G401 (cell line): Measurements from ENCODE around the gene MPP2. TPM values are rescaled to one million over a fixed set of nuclear protein-coding genes. Genes with fewer than 3 reads are reported as not detected.
"Not testable (repeated sequence)": the region's sequence is repeated elsewhere in the genome, so short reads cannot be mapped to it uniquely, and the experiment has no call there.

Source experiments
- DNase-seq: peaks from one replicate; pipeline ENCODE4 v3.0.0-alpha.2; 2015; ENCODE audit warnings: low spot score
- in situ Hi-C: cut with HindIII; loops from 2 replicates; pipeline ENCODE4 v1.10.0; 2016; ENCODE audit warnings: low sequenced_read_pairs, mixed read lengths
- total RNA-seq: library from RNA; depleted of rRNA; stranded (reverse); fragments of >200 nt; shearing (Covaris generic); gene quantifications from 2 replicates; pipeline ENCODE4 v1.2.3, GENCODE V29; 2014

MPP2 gene
- total RNA-seq, 1 experiment from 2014 or later, result 82.5 TPM

DNA sequence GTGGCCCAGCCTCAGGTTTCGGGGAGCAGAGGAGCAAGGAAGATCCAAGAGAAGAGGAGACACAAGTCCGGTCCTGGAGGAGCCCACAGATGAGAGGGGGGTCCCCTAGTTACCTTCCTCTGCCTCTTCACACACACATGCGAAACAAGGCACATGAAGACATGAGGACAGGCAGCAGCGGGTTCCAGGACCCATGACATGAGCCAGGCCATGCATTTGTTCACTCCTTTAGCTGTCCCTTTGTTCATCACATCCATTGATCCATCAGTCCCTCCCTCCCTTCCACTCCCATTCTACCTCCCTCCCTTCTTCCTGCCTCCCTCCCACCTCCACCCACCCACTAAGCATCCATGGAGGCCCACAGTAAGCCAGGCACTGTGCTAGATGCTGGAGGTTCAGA, 25.6 kb upstream of the MPP2 start:
- in situ Hi-C loops, result no loop called here
- DNase-seq, result no peak

DNA sequence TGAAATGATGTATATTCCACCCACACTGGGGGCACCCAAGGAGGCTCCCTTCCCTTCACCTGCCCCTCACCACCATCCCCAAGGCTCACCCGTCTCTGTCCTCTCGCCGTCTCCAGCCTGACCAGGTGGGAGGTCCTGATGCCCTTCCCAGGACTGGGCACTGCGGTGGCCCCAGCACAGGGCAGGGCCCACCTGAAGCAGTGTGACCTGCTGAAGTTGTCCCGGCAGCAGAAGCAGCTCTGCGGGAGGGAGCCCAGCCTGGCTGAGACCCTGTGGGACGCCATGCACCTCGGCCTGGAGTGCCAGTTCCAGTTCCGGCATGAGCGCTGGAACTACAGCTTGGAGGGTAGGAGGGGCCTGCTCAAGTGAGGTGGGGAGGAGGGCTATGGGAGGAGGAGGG, 25.0 kb upstream of the MPP2 start:
- in situ Hi-C loops, result no loop called here
- DNase-seq, result no peak

DNA sequence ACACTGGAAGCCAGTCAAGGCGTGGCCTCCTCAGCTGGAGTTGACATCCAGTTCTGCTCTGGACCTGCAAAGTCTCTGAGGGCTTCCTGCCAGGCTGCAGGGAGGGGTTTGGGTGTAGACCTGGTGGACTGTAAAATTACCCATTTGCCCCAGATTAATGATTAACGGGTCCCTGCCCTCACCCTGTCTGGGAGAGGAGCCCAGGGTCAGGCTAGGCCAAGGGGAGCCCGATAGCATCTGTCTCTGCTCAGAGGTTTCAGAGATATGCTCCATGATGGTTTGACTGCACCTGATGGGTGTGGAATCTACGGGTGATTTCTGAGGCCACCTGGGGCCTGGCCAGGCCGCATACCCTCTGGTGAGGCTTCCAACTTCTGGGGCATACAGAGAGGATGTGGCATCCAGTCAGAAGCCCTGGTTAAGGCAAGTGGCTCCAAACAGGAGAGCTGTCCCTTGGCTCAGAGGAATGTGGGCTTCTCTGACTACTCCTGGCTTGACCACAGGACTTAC, 23.8 kb upstream of the MPP2 start:
- no peak for DNase-seq

DNA sequence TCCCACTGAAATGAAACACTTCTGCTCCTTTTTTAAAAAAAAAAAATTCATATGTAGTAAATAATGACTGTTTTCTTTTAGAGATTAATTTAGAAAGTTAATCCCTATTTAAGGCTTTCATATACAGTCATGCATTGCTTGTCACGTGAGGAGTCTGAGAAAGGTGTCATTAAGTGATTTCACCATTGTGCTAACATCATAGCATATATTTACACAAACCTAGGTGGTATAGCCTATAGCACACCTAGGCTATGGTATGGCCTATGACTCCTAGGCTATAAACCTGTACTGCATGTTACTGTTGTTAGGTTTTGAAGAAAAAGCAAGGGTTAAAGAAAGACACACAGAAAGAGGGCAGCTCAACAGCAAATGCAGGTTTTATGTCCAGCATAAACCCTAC, 21.3 kb upstream of the MPP2 start:
- in situ Hi-C loops, result no loop called here
- no peak for DNase-seq

More for the DNA sequence above, 23.8 kb upstream of the MPP2 start:
- in situ Hi-C loops, result no loop called here

DNA sequence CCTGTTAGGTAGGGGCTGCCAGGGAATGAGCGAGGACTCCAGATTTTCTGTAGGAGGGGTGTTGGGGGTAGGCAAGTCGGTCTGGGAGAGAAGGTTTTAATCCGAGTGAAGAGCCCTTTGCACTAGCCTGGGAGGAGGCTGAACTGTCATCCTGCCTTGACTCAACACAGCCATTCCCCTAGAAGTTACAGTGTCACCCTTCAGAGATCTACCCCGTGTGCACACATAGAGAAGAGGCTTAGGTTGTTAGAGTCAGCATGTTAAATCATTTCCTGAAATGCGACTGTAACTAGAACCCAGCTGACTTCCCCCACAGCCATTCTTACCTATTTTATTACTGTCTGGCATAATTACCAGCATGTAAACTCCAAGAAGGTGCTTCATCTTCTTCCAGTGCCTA, 20.6 kb upstream of the MPP2 start:
- in situ Hi-C loops, result not testable (repeated sequence)

DNA sequence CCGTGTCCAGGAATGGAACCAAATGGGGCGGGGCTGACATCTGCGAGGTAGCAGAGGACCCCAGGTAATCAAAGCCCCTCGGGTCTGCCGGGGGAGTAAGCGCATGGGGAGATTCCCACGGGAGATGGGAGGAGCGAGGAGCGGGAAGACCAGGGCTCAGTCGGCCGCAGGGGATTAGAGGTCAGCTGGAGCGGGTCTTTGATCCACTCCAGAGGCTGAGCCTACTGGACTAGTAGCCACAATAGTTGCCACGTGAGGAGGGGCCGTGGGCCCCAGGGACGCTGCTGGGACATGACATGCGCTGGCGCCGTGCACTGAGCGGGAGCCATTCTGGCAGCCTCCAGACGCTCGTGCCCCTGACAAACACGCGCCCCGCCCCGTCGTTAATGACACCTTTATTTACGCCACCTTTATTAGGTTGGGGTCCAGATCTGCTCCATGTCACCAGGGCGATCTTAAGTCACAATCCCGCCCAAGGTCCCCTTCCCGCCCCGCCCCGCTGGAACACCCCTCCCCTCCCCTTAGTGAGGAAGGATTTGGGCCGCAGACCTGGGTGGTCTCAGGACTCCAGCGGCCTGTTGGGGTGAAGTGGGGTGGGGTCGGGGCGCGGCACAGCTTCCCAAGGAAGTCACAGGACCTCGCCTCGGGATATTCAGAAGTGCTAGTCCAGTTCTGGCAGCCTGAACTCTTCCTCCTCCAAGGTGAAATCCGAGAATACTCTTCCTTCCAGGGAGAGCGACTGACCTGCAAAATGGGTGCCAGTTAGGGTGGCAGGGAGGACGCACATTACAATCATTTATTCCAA, 19.9 kb upstream of the MPP2 start:
- DNase-seq, result no peak
- in situ Hi-C loops, result no loop called here

More for the DNA sequence above, 20.6 kb upstream of the MPP2 start:
- DNase-seq, result not testable (repeated sequence)

DNA sequence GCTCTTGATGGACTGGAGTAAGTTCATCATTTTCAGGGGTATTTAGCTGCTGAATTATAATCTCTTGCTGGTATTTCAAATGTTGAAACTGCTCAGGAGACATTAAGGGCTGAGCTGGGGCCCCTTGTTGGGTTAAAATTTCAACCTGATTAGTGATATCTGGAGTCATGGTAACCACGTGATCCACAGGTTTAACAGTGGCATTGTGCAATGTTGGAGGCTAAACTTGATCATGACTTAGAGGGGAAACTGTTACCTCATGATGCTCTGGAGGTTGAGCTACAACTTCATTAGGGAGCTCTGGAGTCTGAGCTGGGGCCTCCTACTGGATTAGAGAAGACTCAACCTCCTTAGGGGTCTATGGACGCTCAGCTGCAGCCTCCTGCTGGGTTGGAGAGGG, 17.2 kb upstream of the MPP2 start:
- in situ Hi-C loops, result no loop called here
- no peak for DNase-seq

DNA sequence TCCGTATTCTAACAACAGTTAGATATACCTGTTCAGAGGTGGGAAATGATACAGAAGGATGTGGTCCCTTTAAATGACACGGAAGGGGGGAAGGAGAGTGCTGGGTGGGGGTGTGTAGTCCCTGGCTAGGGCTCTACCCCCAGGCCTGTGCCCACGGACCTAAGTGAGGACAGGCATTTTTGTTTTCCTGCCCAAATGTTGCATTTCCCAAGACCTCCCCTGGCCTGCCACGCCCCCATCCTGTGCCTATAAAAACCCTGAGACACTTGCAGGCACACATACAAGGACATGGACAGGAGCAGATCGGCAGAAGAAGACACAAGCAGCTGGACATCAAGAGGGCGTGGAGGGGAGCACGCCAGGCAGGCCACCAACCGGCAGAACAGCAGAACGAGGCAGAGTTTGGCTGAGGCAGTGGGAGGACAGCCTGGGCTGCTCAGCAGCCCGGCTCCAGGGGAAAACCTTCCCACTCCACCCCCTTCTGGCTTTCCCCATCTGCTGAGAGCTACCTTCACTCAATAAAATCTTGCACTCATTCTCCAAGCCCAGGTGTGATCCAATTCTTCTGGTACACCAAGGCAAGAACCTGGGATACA, 13.3 kb upstream of the MPP2 start:
- in situ Hi-C loops, result no loop called here
- no peak for DNase-seq

- in situ Hi-C loops, result no loop called here
- no peak for DNase-seq
These were observed 10.7 kb upstream of the MPP2 start for GRCh38 chr17:43918026-43918389.

DNA sequence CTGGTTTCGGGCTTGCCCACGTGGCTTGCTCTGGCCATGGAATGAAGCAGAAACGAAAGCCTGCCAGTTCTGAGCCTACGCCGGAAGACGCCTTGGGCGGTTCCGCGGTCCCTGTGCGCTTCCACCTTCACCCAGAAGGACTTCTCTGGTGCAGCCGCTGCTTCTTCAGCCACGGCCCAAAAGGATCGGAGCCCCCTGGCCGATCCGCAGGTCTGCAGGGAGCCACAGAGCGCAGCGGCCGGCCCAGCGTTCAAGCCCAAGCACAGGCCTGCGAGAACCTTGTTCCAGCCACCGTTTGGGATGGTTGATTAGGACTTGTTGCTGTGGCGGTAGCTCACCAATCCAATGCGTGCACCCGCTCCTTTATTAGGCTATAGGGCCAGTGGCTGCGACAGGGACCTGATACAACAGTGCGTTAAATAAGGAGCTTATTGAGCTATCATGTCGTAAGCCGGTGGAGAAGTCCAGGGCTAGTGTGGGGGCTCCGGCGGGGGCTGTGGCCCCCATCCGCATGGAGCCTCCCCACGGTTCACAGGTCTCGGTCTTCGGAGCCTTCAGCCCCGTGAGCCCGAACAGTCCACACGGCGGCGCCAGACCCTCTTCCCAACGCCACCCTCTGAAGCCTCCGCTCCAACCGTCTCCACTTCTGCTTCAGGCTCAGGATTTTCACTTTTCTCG, 10.2 kb upstream of the MPP2 start:
- in situ Hi-C loops, result no loop called here
- peak; percentile 43 for DNase-seq

GRCh38 chr17:43917016-43917347, 9.6 kb upstream of the MPP2 start:
- DNase-seq, result no peak
- in situ Hi-C loops, result no loop called here

- no peak for DNase-seq
- in situ Hi-C loops, result no loop called here
These were observed 9.0 kb upstream of the MPP2 start for GRCh38 chr17:43916385-43916784.

GRCh38 chr17:43915559-43915958, 8.2 kb upstream of the MPP2 start:
- in situ Hi-C loops, result no loop called here

DNA sequence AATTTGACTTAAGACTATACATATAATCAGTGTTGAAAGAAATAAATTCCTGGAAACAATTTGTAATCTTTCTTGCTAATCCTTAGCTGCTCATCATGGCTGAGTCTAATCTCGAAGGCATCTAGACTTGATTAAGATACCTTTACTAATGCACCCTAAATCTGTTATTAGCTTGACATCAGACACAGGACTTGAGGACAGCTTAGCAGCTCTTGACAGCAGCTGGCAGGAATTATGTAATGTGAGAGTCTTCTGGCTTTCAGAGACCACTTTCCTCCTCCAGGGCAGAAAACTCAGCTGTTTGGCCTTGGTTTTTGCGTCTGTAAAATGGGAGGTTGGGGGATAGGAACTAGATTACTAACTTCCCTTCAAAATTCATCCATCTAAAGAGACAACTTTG, 7.1 kb upstream of the MPP2 start:
- DNase-seq, result no peak
- in situ Hi-C loops, result no loop called here

More at GRCh38 chr17:43915559-43915958, 8.2 kb upstream of the MPP2 start:
- no peak for DNase-seq

DNA sequence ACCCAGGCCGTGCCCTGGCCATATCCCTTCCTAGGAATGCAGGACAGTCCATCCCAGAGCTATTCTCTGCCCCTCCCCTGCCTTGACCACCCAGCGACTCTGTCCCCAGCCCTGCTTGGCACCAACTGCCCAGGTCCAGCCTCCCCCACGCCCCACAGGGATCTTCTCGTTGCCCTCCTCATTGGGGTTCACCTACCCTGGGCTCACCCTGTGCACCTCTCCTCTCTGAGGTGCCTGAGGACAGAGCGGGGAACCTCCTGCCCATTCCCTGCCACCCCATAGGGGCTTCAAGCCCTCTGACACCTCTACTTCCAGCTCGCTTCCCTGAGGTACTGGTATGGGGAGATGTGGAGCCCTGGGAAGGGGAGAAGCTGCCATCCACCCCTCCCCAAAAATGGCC, 6.2 kb upstream of the MPP2 start:
- DNase-seq, result no peak
- in situ Hi-C loops, result no loop called here

- in situ Hi-C loops, result no loop called here
- no peak for DNase-seq
These were observed 5.4 kb upstream of the MPP2 start for GRCh38 chr17:43912635-43913304.

GRCh38 chr17:43911904-43912303, 4.6 kb upstream of the MPP2 start:
- no peak for DNase-seq
- in situ Hi-C loops, result no loop called here

GRCh38 chr17:43909537-43910231, 2.3 kb upstream of the MPP2 start:
- in situ Hi-C loops, result no loop called here
- no peak for DNase-seq

DNA sequence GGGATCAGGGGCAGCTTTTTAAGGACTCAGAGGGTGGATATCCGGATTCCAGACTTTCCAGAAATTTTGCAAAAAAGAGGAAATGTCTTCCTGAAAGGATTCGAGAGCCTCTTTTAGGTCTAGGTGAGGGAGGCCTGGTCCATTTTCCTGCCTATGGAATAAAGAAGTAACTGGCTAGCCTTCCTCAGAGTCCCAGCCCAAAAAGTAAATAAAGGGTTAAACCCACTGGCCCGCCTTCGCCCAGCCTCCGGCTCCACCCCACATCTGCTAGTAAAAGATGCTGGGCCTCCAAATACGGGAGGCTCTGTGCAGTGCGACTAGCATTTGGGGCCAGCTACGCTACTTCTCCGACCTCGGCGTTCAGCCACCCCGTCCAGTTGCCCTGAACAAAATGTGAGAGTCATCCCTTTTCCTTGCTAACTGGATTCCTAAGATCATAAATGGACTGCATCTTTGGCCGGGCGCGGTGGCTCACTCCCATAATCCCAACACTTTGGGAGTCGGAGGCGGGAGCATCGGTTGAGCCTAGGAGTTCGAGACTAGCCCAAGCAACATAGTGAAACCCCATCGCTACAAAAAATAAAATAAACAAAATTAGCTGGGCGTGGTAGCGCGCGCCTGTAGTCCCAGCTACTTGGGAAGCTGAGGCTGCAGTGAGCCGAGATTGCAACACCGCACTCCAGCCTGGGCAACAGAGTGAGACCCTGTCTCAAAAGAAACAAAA, 824 bp upstream of the MPP2 start:
- peak; percentile 91 for DNase-seq

More for the DNA sequence above, 824 bp upstream of the MPP2 start:
- in situ Hi-C loops, result no loop called here
